Measurements from ENCODE around the gene QSOX1. TPM values are rescaled to one million over a fixed set of nuclear protein-coding genes. Genes with fewer than 3 reads are reported as not detected.

The QSOX1 gene
- total RNA-seq, 1 experiment from 2014 or later = 12.1 TPM

DNA sequence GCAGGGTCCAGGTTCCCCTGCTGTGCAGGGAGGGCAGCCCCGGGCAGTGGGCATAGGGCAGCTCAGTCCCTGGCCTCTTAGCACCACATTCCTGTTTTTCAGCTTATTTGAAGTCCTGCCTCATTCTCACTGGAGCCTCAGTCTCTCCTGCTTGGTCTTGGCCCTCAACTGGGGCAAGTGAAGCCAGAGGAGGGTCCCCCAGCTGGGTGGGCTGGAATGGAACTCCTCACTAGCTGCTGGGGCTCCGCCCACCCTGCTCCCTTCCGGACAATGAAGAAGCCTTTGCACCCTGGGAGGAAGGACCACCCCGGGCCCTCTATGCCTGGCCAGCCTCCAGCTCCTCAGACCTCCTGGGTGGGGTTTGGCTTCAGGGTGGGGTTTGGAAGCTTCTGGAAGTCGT is 42.6 kb downstream of the QSOX1 start:
- ChIA-PET CTCF (no interaction called here), POLR2A (interaction anchor here (0.6 kb wide), 1 partner anchor 270 kb away, joined by 5 read pairs; no protein-coding TSS in a partner anchor)
- intact Hi-C loops (cut with micrococcal nuclease; ENCODE audit: unreplicated experiment) = no loop called here
- no peaks in the 10 kb centered on the region for H3K27me3 Mint-ChIP-seq (ENCODE audit: insufficient read depth, unreplicated experiment)
- no TSS peak for BruUV-seq (replicated peaks)
- no peaks in the 10 kb centered on the region for H3K27me3 ChIP-seq (replicated peaks; ENCODE audit: control insufficient read depth, insufficient read depth, low read length)
- no peaks in the 10 kb centered on the region for H3K9me3 Mint-ChIP-seq (ENCODE audit: unreplicated experiment)
- DNase-seq = no peak
- TF ChIP-seq, protein P1, sequence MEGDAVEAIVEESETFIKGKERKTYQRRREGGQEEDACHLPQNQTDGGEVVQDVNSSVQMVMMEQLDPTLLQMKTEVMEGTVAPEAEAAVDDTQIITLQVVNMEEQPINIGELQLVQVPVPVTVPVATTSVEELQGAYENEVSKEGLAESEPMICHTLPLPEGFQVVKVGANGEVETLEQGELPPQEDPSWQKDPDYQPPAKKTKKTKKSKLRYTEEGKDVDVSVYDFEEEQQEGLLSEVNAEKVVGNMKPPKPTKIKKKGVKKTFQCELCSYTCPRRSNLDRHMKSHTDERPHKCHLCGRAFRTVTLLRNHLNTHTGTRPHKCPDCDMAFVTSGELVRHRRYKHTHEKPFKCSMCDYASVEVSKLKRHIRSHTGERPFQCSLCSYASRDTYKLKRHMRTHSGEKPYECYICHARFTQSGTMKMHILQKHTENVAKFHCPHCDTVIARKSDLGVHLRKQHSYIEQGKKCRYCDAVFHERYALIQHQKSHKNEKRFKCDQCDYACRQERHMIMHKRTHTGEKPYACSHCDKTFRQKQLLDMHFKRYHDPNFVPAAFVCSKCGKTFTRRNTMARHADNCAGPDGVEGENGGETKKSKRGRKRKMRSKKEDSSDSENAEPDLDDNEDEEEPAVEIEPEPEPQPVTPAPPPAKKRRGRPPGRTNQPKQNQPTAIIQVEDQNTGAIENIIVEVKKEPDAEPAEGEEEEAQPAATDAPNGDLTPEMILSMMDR (IDR thresholded peaks at IDR 0.05; ENCODE audit: insufficient read depth in 1 of 2, low read depth in 1 of 2, low read length in 1 of 2, severe bottlenecking in 1 of 2, unreplicated experiment in 1 of 2) = no peak
- no peaks in the 10 kb centered on the region for H3K9me3 ChIP-seq
- no peak overlapping the region for H3K4me3 ChIP-seq (ENCODE audit: low read depth, low read length)
- H3K36me3 Mint-ChIP-seq (ENCODE audit: insufficient read depth, unreplicated experiment) = no peaks in the 10 kb centered on the region
- H3K4me3 Mint-ChIP-seq (ENCODE audit: unreplicated experiment) = no peak overlapping the region
- H3K4me1 ChIP-seq = peaks cover 4% of the 10 kb centered on the region; the same call in 1 of the 2 replicates
- H3K27ac Mint-ChIP-seq (ENCODE audit: unreplicated experiment) = no peak overlapping the region
- no peaks in the 10 kb centered on the region for H3K36me3 ChIP-seq (ENCODE audit: control insufficient read depth, insufficient read depth, low read length)
- peaks cover 16% of the 10 kb centered on the region for H3K4me1 Mint-ChIP-seq (ENCODE audit: low read depth, unreplicated experiment)

DNA sequence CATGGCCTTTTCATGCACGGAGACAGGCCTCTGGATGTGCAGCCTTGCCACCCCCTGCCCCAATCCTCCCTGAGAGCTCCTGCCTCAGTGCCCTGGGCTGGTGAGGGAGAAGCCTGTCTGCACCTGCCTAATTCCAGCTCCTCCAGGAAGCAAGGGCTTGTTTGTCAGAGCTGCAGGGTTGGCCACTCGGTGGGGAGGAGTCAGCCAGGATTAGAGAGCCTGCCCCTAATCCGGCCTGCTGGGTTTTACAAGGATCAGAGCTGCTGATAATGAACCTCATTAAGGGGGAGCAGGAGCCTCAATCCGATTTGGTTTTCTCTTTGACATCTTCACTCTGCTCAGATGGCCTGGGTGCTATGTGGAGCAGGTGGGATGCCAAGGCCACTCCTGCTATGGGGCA is 43.5 kb downstream of the QSOX1 start:
- CTCF ChIA-PET = interaction anchor here (1.1 kb wide), 1 partner anchor 10 kb away, joined by 6 read pairs; no protein-coding TSS in a partner anchor
- Histone ChIP-seq H3K36me3 (ENCODE audit: control insufficient read depth, insufficient read depth, low read length) (no peaks in the 10 kb centered on the region), H3K9me3 (no peaks in the 10 kb centered on the region), H3K4me1 (peaks cover 4% of the 10 kb centered on the region; the same call in 1 of the 2 replicates), H3K4me3 (ENCODE audit: low read depth, low read length) (no peak overlapping the region), H3K27me3 (replicated peaks; ENCODE audit: control insufficient read depth, insufficient read depth, low read length) (no peaks in the 10 kb centered on the region)
- Mint-ChIP-seq H3K27me3 (ENCODE audit: insufficient read depth, unreplicated experiment) (no peaks in the 10 kb centered on the region), H3K9me3 (ENCODE audit: unreplicated experiment) (no peaks in the 10 kb centered on the region), H3K27ac (ENCODE audit: unreplicated experiment) (no peak overlapping the region), H3K36me3 (ENCODE audit: insufficient read depth, unreplicated experiment) (no peaks in the 10 kb centered on the region), H3K4me3 (ENCODE audit: unreplicated experiment) (no peak overlapping the region), H3K4me1 (ENCODE audit: low read depth, unreplicated experiment) (peaks cover 9% of the 10 kb centered on the region)
- intact Hi-C loops (cut with micrococcal nuclease; ENCODE audit: unreplicated experiment) = no loop called here
- no TSS peak for BruUV-seq (replicated peaks)
- POLR2A ChIA-PET = no interaction called here
- TF ChIP-seq, protein P1 (IDR thresholded peaks at IDR 0.05; ENCODE audit: insufficient read depth in 1 of 2, low read depth in 1 of 2, low read length in 1 of 2, severe bottlenecking in 1 of 2, unreplicated experiment in 1 of 2) = no peak
- no peak for DNase-seq

DNA sequence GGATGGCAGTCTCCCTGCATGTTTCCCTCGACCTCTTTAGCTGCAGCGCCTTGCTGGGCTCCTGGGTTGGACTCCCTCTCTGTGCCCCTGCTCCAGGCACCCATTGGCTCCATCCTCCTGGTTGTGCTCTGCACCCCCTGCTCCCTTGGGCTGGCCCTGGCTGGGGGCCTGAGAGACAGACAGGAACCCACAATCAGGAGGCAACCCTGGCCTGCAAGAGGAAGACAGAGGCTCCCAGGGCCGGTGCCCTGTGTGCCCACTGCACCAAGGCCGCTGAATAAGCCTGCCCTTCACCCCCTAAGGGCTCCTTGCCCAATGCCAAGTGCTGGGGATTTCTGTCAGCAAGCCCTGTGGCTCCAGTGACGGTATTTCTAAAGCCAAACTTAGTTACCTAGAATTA is 43.9 kb downstream of the QSOX1 start:
- Histone ChIP-seq H3K4me1 (peaks cover 4% of the 10 kb centered on the region; the same call in 1 of the 2 replicates), H3K27me3 (replicated peaks; ENCODE audit: control insufficient read depth, insufficient read depth, low read length) (no peaks in the 10 kb centered on the region), H3K36me3 (ENCODE audit: control insufficient read depth, insufficient read depth, low read length) (no peaks in the 10 kb centered on the region), H3K9me3 (no peaks in the 10 kb centered on the region), H3K4me3 (ENCODE audit: low read depth, low read length) (no peak overlapping the region)
- Mint-ChIP-seq H3K4me1 (ENCODE audit: low read depth, unreplicated experiment) (peaks cover 7% of the 10 kb centered on the region), H3K9me3 (ENCODE audit: unreplicated experiment) (no peaks in the 10 kb centered on the region), H3K36me3 (ENCODE audit: insufficient read depth, unreplicated experiment) (no peaks in the 10 kb centered on the region), H3K27me3 (ENCODE audit: insufficient read depth, unreplicated experiment) (no peaks in the 10 kb centered on the region), H3K4me3 (ENCODE audit: unreplicated experiment) (no peak overlapping the region), H3K27ac (ENCODE audit: unreplicated experiment) (no peak overlapping the region)
- intact Hi-C loops (cut with micrococcal nuclease; ENCODE audit: unreplicated experiment) = no loop called here
- TF ChIP-seq, protein P1 (IDR thresholded peaks at IDR 0.05; ENCODE audit: insufficient read depth in 1 of 2, low read depth in 1 of 2, low read length in 1 of 2, severe bottlenecking in 1 of 2, unreplicated experiment in 1 of 2) = no peak
- DNase-seq = no peak
- POLR2A ChIA-PET = no interaction called here
- CTCF ChIA-PET = interaction anchor here (1.1 kb wide), 1 partner anchor 10 kb away, joined by 6 read pairs; no protein-coding TSS in a partner anchor
- BruUV-seq (replicated peaks) = no TSS peak
